GM18951 (cell line): Measurements from ENCODE around the gene TGM6.

Experiments
- POLR2A ChIP-seq: IDR thresholded peaks from 4 replicates; pipeline ENCODE4 v1.6.1; 2011; ENCODE audit warnings: mild to moderate bottlenecking; ENCODE audit not compliant: insufficient read length, insufficient read depth; ENCODE audit errors: extremely low read depth
- in situ Hi-C: fragments of 300-500 bp; cut with MboI; formaldehyde crosslinking; loops from one replicate; pipeline ENCODE4 v1.12.0; 2022; ENCODE audit warnings: low sequenced_read_pairs, mixed read lengths, inconsistent platforms; ENCODE audit not compliant: unreplicated experiment

The TGM6 gene

DNA sequence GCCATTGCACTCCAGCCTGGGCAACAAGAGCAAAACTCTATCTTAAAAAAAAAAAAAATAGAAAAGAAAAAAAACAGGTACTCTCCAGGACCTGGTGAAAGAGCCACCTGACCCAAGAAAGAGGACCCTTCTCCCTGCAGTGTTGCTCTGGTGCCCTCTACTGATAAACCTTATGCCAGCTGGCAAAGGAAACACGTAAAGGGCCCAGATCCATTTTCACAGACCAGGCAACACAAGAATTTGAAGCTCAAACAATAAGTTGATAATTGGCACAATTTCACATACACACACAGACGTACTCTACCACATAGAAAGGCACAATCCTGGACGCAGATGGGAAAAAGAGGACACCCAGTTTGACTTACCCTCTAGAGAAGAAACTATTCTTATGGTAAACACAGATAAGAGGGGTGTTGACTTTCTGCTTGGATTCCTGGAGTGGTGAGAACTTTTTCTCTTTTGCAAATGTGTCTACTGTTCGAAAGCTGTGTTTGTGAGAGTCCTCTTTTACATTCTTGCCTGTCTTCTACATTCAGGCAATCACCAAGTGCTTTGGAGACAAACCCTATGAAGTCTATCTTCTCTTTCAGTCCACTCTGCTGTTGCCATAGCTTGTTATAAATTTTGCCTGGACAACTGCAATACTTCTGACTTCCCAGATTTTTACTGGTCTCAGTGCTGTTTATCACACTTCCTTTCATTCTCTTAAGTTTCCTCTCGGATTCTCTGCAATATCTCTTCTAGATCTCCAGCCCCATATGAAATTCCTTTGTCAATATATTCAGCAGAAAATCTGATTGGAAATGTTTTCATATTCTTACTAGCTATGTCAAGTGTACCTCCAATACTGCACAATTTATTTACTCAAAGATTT lies 96.3 kb downstream of the TGM6 start:
- in situ Hi-C loops = no loop called here
- no peak for TF ChIP-seq POLR2A

GRCh38 chr20:2480381-2480780 lies 99.7 kb downstream of the TGM6 start:
- in situ Hi-C loops = no loop called here
- TF ChIP-seq POLR2A = no peak
